ENCODE measurements around the gene COLGALT1. TPM values are rescaled to one million over a fixed set of nuclear protein-coding genes. Genes with fewer than 3 reads are reported as not detected.

The COLGALT1 gene
- total RNA-seq, 1 experiment from 2014 or later: 79.1 TPM

DNA sequence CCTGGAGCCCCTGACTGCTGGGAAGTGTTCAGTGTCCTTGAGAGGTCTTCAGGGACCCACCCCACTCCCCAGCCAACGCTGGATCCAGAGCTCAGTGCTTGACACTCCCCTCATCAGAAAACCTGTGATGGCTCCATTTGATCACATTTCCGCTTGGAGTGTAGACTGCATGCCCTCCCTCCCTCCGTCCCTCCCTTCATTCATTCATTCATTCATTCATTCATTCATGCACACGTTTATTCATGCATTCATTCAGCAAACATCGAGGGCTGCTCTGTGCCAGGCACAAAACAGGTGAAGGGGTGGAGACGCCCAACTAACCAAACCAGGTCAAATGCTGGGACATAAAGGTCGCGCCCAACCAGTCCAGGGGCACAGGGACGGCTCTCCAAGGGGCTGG, 30.3 kb upstream of the COLGALT1 start:
- peaks cover 15% of the 10 kb centered on the region for H3K36me3 Mint-ChIP-seq (ENCODE audit: insufficient read depth, unreplicated experiment)
- H3K9me3 Mint-ChIP-seq (ENCODE audit: low read depth, unreplicated experiment): peaks cover 2% of the 10 kb centered on the region
- H3K27ac Mint-ChIP-seq (ENCODE audit: unreplicated experiment): no peak overlapping the region
- no peak for DNase-seq
- no peak overlapping the region for H3K4me3 Mint-ChIP-seq (ENCODE audit: low read depth, unreplicated experiment)
- CTCF ChIA-PET: no interaction called here
- TF ChIP-seq, protein P1, sequence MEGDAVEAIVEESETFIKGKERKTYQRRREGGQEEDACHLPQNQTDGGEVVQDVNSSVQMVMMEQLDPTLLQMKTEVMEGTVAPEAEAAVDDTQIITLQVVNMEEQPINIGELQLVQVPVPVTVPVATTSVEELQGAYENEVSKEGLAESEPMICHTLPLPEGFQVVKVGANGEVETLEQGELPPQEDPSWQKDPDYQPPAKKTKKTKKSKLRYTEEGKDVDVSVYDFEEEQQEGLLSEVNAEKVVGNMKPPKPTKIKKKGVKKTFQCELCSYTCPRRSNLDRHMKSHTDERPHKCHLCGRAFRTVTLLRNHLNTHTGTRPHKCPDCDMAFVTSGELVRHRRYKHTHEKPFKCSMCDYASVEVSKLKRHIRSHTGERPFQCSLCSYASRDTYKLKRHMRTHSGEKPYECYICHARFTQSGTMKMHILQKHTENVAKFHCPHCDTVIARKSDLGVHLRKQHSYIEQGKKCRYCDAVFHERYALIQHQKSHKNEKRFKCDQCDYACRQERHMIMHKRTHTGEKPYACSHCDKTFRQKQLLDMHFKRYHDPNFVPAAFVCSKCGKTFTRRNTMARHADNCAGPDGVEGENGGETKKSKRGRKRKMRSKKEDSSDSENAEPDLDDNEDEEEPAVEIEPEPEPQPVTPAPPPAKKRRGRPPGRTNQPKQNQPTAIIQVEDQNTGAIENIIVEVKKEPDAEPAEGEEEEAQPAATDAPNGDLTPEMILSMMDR (IDR thresholded peaks at IDR 0.05; ENCODE audit: unreplicated experiment): no peak
- intact Hi-C loops (cut with micrococcal nuclease; ENCODE audit: unreplicated experiment): no loop called here
- BruUV-seq (replicated peaks): no TSS peak
- H3K27me3 Mint-ChIP-seq (ENCODE audit: unreplicated experiment): peaks cover 12% of the 10 kb centered on the region
- H3K4me1 Mint-ChIP-seq (ENCODE audit: low read depth, unreplicated experiment): no peaks in the 10 kb centered on the region

DNA sequence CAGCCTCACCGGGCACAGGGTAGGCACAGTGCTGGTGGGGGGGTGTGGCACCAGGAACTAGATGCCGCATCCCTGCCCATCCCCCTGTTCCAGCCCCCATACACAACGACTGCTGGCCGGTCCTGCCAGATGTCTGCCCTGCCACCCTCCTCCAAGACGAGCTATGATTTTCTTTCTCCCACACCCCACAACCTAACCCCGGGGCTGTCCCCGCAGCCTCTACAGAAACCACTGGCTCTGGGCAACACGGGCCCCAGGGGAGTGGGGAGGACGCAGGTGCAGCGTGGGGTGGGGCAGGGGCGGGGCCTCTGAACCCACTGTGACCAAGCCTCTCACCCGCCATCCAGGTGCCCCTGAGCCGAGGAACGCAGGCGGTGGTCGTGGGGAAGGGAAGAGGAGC, 28.5 kb upstream of the COLGALT1 start:
- H3K4me1 Mint-ChIP-seq (ENCODE audit: low read depth, unreplicated experiment): no peaks in the 10 kb centered on the region
- intact Hi-C loops (cut with micrococcal nuclease; ENCODE audit: unreplicated experiment): no loop called here
- DNase-seq: no peak
- CTCF ChIA-PET: no interaction called here
- H3K36me3 Mint-ChIP-seq (ENCODE audit: insufficient read depth, unreplicated experiment): peaks cover 7% of the 10 kb centered on the region
- H3K27me3 Mint-ChIP-seq (ENCODE audit: unreplicated experiment): peaks cover 12% of the 10 kb centered on the region
- BruUV-seq (replicated peaks): no TSS peak
- TF ChIP-seq, protein P1 (IDR thresholded peaks at IDR 0.05; ENCODE audit: unreplicated experiment): no peak
- peaks cover 2% of the 10 kb centered on the region for H3K9me3 Mint-ChIP-seq (ENCODE audit: low read depth, unreplicated experiment)
- no peak overlapping the region for H3K27ac Mint-ChIP-seq (ENCODE audit: unreplicated experiment)
- no peak overlapping the region for H3K4me3 Mint-ChIP-seq (ENCODE audit: low read depth, unreplicated experiment)

DNA sequence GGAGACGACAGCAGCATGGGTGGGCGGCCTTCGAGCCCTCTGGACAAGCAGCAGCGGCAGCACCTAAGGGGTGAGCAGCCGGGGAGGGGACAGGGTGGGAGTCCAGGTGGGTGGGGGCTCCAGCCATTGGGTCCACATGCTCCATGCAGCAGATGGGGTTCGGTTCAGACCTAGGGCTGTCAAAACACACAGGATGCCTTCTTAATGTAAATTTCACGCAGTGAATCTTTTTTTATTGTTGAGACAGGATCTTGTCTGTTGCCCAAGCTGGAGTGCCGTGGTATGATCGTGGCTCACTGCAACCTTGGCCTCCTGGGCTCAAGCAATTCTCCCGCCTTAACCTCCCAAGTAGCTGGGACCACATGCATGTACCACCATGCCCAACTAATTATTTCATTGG, 28.1 kb upstream of the COLGALT1 start:
- no peak for DNase-seq
- no TSS peak for BruUV-seq (replicated peaks)
- no peak overlapping the region for H3K4me3 Mint-ChIP-seq (ENCODE audit: low read depth, unreplicated experiment)
- H3K9me3 Mint-ChIP-seq (ENCODE audit: low read depth, unreplicated experiment): peaks cover 2% of the 10 kb centered on the region
- H3K4me1 Mint-ChIP-seq (ENCODE audit: low read depth, unreplicated experiment): no peaks in the 10 kb centered on the region
- TF ChIP-seq, protein P1 (IDR thresholded peaks at IDR 0.05; ENCODE audit: unreplicated experiment): no peak
- no peak overlapping the region for H3K27ac Mint-ChIP-seq (ENCODE audit: unreplicated experiment)
- CTCF ChIA-PET: interaction anchor here (0.6 kb wide), 1 partner anchor 12 kb away, joined by 3 read pairs; no protein-coding TSS in a partner anchor
- intact Hi-C loops (cut with micrococcal nuclease; ENCODE audit: unreplicated experiment): no loop called here
- peaks cover 7% of the 10 kb centered on the region for H3K36me3 Mint-ChIP-seq (ENCODE audit: insufficient read depth, unreplicated experiment)
- H3K27me3 Mint-ChIP-seq (ENCODE audit: unreplicated experiment): peaks cover 12% of the 10 kb centered on the region

DNA sequence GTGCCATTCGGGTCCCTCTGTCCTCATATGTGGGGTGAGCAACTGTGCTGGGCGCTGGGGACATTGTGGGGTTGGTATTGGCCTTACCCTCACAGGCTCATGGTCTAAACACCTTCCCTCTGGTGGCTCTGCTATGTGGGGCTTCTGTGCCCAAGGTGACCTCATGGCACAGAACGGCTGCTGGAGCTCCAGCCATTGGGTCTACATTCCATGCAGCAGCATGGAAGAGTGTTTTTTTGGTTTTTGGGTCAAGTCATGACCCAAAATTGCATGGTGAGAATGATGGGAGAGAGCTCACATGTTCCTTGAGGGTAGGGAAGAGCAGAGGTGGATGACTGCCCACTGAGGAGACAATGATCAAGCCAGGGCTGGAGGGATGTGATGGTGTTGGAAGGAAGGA, 26.8 kb upstream of the COLGALT1 start:
- intact Hi-C loops (cut with micrococcal nuclease; ENCODE audit: unreplicated experiment): no loop called here
- Mint-ChIP-seq H3K36me3 (ENCODE audit: insufficient read depth, unreplicated experiment) (no peaks in the 10 kb centered on the region), H3K27me3 (ENCODE audit: unreplicated experiment) (peaks cover 12% of the 10 kb centered on the region), H3K4me1 (ENCODE audit: low read depth, unreplicated experiment) (no peaks in the 10 kb centered on the region), H3K4me3 (ENCODE audit: low read depth, unreplicated experiment) (no peak overlapping the region), H3K27ac (ENCODE audit: unreplicated experiment) (no peak overlapping the region), H3K9me3 (ENCODE audit: low read depth, unreplicated experiment) (peaks cover 2% of the 10 kb centered on the region)
- BruUV-seq (replicated peaks): no TSS peak
- no peak for DNase-seq
- CTCF ChIA-PET: interaction anchor here (0.6 kb wide), 1 partner anchor 1055 kb away, joined by 3 read pairs; no protein-coding TSS in a partner anchor
- TF ChIP-seq, protein P1 (IDR thresholded peaks at IDR 0.05; ENCODE audit: unreplicated experiment): no peak

Measured in Calu3 (cell line).